Mammary epithelial cell (primary cell): ENCODE measurements around the gene TAF6.

Source experiments
- CTCF ChIP-seq, 2 donors: IDR thresholded peaks in 1 of 2; conservative IDR thresholded peaks in 1 of 2; 2 replicates each; pipeline ENCODE4 v1.5.1; 2011 to 2012; ENCODE audit warnings: inconsistent platforms in 2 of 2, low read length in 2 of 2, mild to moderate bottlenecking in 2 of 2, control low read depth in 1 of 2, low read depth in 1 of 2; ENCODE audit not compliant: insufficient read depth in 1 of 2; ENCODE audit errors: extremely low read depth in 1 of 2
- EZH2 ChIP-seq: IDR thresholded peaks from 2 replicates; pipeline ENCODE4 v1.6.1; 2012; ENCODE audit warnings: low read length, inconsistent platforms, borderline replicate concordance

DNA sequence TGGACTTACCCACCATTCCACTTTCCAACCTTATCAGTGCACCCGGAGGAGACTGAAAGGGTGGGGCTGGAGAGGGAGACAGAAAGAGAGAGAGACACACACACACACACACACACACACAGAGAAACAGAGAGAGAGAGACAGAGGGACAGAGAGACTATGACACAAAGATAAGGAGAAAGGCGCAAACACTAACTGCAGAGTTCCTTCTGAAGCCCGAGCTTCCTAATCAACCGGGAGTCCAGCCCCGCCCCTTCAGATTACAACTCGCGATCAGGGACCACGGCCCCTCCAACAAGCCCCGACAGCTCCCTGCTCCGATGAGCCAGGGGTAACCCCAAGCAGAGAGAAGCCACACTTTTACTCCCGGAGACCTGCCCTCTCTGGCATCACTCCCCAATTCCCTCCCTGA is 48.8 kb upstream of the TAF6 start:
- no peak for TF ChIP-seq EZH2
- no peak for TF ChIP-seq CTCF (conservative IDR thresholded peaks at IDR 0.05 in 1 of 2, IDR thresholded peaks at IDR 0.05 in 1 of 2; ENCODE audit: extremely low read depth in 1 of 2, insufficient read depth in 1 of 2, low read depth in 1 of 2, low read length in 2 of 2)
